ENCODE results near the gene ITGB1BP1.
"Not testable (repeated sequence)": the region's sequence is repeated elsewhere in the genome, so short reads cannot be mapped to it uniquely, and the experiment has no call there.

ITGB1BP1 gene

DNA sequence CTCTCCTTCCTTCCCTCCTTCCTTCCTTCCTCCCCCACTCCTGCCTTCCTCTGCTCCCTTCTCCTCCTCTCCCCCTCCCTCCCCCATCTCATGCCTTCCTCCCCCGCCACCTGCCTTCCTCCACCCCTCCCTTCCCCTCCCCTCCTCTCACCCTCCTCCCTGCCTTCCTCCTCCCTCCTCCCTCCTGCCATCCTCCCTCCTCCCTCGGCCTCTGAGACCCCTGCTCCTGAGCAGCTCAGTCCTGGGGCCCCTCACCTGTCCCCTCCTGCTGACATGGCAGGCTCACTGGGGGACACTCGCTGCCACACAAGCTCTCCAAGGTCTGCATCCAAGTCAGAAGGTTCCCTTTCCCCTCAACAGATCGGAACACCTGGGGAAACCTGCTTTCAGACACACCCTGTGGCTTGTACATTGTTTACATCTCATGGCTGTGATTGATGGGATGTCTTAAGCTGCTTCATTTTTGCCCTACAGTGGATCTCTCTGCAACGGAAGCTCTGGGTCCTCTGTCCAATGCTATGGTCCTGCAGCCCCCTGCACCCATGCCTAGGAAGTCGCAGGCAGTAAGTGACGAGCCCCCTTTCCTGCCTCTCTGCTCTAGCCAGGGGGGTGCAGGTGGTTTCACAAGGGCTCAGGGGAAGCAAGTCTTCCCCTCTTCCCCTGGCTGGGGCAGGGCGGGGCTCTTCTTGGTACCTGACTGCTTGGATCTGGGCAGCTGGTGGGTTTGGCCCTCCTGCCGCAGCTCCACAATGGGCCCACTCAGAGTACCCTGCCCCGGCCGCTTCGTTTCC lies 22.9 kb downstream of the ITGB1BP1 start:
- DNase-seq (ENCODE audit: low spot score): no peak

DNA sequence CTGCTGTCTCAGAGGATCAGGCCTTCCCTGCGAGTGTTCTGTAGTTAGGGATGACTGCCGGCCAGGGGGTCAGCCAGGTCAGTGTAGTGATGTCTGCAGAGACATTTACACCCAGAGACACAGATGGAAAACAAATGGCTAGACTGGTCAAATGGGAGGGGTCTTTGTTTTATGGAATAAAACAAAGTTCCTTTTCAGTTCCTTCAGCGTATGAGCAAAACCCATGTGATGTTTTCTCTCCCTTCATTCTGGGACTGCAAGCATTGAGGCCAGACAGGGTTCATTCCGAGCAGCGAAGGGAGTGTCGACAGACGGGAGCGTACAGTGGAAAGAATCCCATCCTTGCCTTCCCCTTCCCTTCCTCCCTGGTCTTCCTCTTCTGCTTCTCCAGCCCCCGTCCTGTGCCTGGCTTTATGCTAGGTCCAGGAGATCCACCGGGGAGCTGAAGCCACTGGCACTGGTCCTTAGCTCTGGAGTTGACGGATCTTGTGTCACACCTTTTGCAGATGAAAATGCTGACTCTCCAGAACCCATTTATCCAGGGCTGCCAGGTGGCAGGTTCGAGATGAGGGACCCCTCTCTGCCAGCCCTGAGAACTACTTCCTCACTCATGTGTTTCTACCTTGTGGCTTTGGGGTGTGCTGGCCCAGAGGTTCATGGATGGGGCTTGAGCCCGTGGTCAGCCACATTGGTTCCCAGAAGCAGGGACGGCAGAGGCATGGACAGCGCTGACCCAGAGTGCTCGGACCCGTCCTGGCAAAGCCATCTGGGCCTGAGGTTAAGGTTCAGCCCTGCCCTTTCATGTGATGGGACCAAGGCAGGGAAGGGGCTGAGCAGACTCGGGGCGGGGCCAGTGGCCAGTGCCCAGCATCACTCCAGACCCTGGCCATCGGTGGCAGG lies 24.2 kb downstream of the ITGB1BP1 start:
- DNase-seq (ENCODE audit: low spot score): no peak

DNA sequence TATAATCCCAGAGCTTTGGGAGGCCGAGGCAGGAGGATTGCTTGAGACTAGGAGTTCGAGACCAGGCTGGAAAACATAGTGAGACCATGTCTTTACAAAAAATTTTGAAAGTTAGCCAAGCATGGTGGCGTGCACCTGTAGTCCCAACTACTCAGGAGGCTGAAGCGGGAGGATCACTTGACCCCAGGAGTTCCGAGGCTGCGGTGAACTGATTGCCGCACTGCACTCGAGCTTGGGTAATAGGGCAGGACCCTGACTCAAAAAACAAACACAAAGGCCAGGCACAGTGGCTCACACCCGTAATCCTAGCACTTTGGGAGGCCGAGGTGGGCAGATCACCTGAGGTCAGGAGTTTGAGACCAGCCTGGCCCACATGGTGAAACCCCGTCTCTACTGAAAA lies 25.1 kb downstream of the ITGB1BP1 start:
- DNase-seq (ENCODE audit: low spot score): not testable (repeated sequence)

DNA sequence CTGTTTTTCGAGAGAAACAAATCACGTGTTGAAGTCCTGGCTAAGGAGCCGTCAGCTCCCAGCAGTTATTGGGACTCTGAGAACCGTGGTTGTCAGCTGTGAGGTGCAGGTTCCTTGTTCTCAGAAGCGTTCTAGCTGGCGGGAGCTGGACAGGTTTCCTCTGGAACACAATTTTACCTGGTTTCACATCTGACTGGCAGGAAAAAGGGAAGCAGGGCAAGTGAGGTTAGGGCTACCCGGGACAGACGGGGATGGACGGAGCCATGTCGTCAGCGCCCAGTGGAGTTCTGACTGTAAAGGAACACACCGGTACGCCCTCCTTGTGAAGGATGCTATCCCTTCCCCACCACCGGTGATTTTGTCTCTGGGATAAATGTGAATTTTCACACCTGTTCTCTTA lies 26.1 kb downstream of the ITGB1BP1 start:
- no peak for DNase-seq (ENCODE audit: low spot score)

DNA sequence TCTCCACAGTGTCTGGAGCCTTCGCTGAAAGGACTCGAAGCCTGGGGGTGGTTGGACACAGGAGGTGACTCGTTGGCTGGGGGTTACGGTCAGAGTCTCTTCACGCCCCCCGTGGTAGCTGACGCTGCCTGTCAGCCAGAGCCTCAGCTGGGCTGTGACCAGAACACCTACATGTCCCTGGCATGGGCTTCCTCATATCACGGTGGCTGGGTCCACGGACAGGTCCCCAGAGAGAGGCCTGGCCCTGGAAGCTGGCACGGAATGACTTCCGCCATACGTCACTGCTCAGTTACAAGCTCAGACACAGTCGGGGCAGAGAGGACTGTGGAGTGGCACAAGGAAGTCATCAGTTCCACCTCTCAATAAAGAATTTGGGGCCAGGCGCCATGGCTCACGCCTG lies 28.5 kb downstream of the ITGB1BP1 start:
- no peak for DNase-seq (ENCODE audit: low spot score)

DNA sequence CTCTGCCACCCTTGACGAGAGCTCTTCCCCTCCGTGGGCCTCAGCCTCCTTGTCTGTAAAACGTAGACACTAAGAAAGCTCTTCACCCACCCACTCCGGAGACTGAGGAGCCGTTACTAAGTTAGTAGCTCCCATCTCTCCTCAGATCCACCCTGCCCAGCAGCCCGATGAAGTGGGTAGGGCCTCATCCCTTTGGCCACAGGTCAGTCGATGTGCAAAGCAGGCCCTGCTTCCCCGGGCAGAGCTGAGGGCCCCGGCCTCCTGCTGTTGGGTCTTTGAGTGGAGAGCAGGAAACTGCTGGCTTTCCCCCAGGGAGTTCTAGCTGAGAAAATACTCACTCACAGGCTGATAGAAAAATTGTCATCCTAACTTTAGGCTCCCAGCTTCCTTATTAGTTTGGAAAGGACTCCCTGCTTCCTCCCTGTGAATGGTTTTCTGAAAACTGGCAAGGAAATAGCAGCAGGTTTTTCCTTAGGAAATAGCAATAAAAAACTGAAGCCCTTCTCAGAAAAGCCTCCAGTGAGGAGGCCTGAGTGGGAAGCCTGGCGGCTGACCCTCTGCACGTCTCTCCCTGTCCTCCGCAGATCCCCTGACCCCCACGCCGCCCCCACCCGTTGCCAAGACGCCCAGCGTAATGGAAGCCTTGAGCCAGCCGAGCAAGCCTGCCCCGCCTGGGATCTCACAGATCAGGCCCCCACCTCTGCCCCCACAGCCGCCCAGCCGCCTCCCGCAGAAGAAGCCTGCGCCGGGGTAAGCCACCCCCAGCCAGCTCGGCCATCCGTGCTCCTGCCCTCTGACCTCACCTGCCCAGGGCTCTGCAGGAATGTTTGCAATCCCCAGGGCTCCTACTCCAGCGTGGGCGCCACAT lies 30.2 kb downstream of the ITGB1BP1 start:
- no peak for DNase-seq (ENCODE audit: low spot score)

DNA sequence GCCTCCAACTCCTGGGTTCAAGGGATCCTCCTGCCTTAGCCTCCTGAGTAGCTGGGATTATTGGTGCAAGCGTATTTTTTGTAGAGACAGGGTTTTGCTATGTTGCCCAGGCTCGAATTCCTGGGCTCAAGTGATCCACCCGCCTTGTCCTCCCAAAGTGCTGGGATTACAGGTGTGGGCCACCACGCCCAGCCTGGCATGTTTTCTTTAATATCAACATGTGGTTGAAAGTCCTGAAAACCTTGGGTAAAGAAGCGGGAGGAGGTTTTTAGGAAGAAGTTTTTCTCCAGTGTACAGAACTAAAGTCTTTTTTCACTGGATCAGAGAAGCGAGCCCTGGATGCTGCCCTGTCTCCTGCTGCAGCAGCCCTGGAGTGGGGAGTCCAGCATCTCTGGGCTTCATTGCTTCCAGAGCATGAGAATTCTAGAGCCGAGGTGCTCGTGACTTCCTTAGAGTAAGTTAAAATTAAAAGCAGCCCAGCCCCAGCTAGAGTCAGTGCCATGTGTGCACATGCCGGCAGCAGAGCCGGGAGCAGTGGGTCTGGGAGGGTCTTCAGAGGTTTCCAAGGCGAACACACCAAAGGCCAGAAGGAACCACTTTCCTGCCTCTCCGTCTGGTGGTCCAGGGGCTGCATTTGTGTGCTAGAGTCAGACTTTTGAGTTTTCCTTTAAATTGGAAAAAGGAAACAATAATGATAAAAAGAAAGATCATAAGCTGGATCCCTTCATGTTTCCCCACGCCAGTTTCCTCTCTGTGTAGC lies 31.2 kb downstream of the ITGB1BP1 start:
- DNase-seq (ENCODE audit: low spot score): no peak

DNA sequence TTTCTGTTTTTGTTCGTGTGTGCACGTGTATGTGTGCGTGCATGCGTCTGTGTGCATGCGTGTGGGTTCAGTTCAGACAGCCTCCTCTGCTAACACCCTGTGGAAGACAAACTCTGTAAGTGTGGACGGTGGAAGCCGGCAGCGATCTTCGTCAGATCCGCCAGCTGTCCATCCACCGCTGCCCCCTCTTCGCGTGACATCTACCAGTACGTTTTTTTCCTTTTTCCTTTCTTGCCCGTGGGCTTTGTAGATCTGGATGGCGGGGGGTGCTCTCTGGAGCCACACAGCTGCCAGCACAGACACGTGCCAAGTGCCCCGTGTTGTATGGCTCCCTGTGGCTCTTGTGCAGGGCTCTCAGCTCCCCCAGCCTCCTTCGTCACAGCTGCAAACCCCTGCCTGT lies 32.3 kb downstream of the ITGB1BP1 start:
- DNase-seq (ENCODE audit: low spot score): no peak

DNA sequence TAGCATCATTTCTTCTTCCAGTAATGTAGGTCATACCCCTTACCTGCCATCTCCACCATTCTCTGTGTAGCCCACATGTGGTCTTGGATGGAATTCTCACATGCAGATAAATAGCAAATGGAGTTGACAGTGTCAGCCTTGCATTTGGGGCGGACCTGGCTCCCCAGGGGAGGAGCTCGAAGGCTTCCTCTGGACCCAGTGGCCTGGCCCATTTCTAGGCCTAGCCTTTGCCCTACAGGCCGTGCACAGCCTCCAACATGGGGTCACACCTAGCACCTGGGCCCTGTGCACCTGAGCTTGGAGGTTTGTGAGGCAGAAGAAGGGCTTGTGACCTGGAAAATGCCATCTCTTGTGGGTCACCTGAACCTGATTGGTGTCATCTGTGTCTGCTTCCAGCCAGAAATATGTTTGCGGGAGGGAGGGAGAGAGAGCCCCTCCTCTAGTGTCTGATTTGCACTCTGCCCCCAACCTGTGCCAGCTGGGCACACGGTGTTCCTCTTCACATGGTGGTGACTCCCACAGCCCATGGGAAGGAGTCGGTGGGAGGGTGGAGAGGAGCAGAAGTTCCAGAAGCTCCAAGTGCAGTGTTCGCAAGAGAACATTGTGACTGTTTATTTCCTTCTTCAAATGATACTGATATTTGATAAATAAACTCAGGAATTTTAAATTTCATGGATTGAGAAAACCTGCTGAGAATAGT lies 33.0 kb downstream of the ITGB1BP1 start:
- DNase-seq (ENCODE audit: low spot score): no peak

GRCh38 chr2:9388950-9389911 lies 34.1 kb downstream of the ITGB1BP1 start:
- no peak for DNase-seq (ENCODE audit: low spot score)

GRCh38 chr2:9388199-9388681 lies 35.1 kb downstream of the ITGB1BP1 start:
- DNase-seq (ENCODE audit: low spot score): no peak

DNA sequence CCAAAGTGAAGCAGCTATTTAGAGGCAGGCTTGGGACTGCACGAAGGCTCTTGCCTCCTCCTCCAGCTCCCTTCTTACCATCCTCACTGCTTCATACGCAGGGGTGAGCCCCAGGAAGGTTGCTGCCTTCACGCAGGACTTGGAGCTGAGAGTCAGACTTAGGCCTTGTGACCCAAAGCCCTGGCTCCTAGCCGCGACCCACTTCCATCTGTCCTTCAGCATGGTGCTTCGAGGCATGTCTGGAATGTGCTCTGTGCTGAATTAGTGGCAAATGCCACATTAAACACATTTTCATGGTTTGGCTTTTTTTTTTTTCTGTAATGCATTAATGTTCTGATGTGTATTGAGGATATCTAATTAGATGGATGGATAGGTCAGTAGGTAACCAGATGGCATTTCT lies 37.5 kb downstream of the ITGB1BP1 start:
- DNase-seq (ENCODE audit: low spot score): no peak

GRCh38 chr2:9384521-9384920 lies 38.8 kb downstream of the ITGB1BP1 start:
- DNase-seq (ENCODE audit: low spot score): no peak

GRCh38 chr2:9382604-9383235 lies 40.6 kb downstream of the ITGB1BP1 start:
- no peak for DNase-seq (ENCODE audit: low spot score)

GRCh38 chr2:9380702-9381628 lies 42.4 kb downstream of the ITGB1BP1 start:
- DNase-seq (ENCODE audit: low spot score): no peak

DNA sequence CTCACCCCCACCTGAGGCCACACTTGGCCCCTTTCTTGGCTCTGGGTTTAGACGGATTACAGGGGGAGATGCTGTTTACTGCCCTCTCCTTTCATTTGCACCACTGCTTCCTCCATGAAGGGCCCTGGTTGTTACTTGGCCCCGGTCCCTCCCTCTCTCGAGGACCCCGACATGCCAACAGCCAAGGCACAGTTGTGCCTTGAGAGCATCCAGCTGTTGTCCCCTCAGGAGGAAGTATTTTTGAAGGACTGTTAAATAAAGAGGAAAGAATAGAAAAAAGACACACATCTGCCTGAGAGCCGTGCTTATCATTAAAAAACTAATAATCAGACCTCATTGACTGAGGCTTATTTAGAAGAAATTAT lies 44.0 kb downstream of the ITGB1BP1 start:
- DNase-seq (ENCODE audit: low spot score): no peak

DNA sequence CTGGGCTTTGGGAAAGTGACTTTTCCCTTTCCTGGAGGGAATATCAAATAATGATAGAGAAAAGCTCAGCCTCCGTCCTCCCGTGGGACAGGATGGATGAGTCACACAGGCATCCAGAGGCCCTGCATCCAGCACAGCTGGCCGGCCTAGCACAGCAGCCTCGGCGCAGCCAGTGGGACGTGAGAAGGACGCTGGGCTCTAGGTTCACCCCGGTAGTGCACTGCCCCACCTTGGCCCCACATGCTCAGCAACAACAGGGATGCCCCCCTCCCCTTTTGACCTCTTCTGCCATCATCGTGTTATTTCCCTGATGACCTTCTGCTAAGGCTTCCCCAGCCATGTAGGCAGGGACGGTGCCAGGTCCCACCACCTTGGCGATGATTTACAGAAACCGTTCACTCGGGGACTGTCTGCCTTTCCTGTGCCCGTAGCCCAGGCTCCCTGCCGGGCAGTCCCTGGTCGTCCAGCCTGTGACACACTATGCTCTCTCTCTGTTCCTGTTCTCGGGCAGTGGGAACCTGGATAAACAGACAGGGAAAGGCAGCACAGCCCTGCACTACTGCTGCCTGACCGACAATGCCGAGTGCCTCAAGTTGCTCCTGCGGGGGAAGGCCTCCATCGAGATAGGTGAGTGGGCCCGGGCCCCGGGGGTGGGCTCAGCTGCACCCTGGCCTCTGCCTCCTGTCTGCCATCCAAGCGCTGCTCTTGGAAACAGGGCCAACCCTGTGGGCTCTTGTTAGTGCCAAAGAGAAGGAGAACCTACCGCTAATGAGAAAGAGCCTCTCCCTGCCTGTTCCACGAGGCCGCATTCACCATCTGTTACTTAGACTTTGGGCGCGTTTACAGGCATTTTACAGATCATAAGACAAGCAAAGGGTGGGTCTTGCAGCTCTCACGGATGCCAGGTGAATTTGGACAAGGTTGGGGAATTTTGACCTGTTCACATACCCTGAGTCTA lies 44.6 kb downstream of the ITGB1BP1 start:
- DNase-seq (ENCODE audit: low spot score): no peak

All from HuH-7.5 (cell line).